Measurements from ENCODE around the gene C22orf23.

DNA sequence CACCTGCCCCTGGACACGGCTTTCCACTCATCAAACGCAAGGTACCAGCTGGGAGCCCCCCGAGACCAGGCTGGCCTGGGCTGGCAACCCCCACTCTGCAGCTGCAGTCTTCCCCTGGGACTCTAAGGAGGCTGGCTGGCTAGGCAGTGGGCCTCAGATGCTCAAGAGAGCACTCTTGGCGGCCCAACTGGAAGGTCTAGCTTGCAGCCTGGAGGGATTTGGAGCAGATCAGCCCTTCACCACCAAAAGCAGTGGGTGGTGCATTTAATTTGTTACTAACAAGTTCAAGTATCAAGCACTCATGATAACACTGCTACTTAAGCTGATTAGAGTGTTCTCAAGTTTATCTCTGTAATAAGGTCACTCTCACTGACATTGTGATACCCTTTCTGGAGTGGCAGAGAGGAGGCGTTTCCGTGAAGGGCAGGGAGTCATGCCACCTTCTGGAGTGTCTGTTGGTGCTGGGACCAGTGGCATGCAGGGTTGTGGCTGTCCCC, 21.5 kb downstream of the C22orf23 start:
- TF ChIP-seq, protein P1, sequence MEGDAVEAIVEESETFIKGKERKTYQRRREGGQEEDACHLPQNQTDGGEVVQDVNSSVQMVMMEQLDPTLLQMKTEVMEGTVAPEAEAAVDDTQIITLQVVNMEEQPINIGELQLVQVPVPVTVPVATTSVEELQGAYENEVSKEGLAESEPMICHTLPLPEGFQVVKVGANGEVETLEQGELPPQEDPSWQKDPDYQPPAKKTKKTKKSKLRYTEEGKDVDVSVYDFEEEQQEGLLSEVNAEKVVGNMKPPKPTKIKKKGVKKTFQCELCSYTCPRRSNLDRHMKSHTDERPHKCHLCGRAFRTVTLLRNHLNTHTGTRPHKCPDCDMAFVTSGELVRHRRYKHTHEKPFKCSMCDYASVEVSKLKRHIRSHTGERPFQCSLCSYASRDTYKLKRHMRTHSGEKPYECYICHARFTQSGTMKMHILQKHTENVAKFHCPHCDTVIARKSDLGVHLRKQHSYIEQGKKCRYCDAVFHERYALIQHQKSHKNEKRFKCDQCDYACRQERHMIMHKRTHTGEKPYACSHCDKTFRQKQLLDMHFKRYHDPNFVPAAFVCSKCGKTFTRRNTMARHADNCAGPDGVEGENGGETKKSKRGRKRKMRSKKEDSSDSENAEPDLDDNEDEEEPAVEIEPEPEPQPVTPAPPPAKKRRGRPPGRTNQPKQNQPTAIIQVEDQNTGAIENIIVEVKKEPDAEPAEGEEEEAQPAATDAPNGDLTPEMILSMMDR (IDR thresholded peaks at IDR 0.05): no peak
- no peak for TF ChIP-seq POLR2A (IDR thresholded peaks at IDR 0.05)

Measured in Peyer's patch (tissue), 4 donors.